Endothelial cell of umbilical vein (primary cell): Measurements from ENCODE around the gene CDH20. TPM values are rescaled to one million over a fixed set of nuclear protein-coding genes. Genes with fewer than 3 reads are reported as not detected.

Source experiments
- BruUV-seq: library from RNA; stranded (reverse); fragments of 400-500 nt; replicated peaks from 2 replicates; lab custom pipeline; 2021; lab: Mats Ljungman, UMichigan
- CTCF ChIA-PET: fragments of 300-600, 350-600 bp; sonication (Branson Sonifier 250); formaldehyde crosslinking; loops from one replicate; lab custom pipeline; 2021; ENCODE audit warnings: antibody characterized with exemption, inconsistent platforms; lab: Charles Lee
- POLR2A ChIA-PET: fragments of 300-600, 350-600 bp; sonication (Branson Sonifier 250); formaldehyde crosslinking; loops from one replicate; lab custom pipeline; 2021; ENCODE audit warnings: antibody characterized with exemption, inconsistent platforms; lab: Charles Lee
- DNase-seq: peaks from one replicate; pipeline ENCODE4 v3.0.0-alpha.2; 2011; ENCODE audit warnings: low read depth, low spot score
- FAIRE-seq: peaks from 2 replicates; lab custom pipeline; 2011; peaks lifted over from hg19 to GRCh38; lab: Jason Lieb, UNC
- H2AFZ ChIP-seq: 2 replicates; pipeline ENCODE4 v1.6.0; 2012; ENCODE audit warnings: low read depth, low read length, control low read depth, inconsistent platforms
- H3K27ac ChIP-seq: 2 replicates; pipeline ENCODE4 v1.5.1; 2011; ENCODE audit warnings: low read depth, mild to moderate bottlenecking, control low read depth, low read length, moderate library complexity; ENCODE audit not compliant: insufficient read depth
- H3K27me3 ChIP-seq, 2 experiments: 2 replicates each; pipeline versions ENCODE4 v1.6.0 to v1.6.1; 2011; ENCODE audit warnings: low read length in 2 of 2, mixed read lengths in 1 of 2; ENCODE audit not compliant: control insufficient read depth in 2 of 2, insufficient read depth in 2 of 2
- H3K36me3 ChIP-seq, 2 experiments: 2 replicates in 1 of 2; 3 replicates in 1 of 2; pipeline ENCODE4 v1.5.1; 2011; ENCODE audit warnings: low read length in 2 of 2, mild to moderate bottlenecking in 1 of 2, moderate library complexity in 1 of 2; ENCODE audit not compliant: control insufficient read depth in 2 of 2, insufficient read depth in 2 of 2; ENCODE audit errors: extremely low read depth in 1 of 2
- H3K4me1 ChIP-seq: 3 replicates; pipeline ENCODE4 v1.5.1; 2011; ENCODE audit warnings: mild to moderate bottlenecking, low read length; ENCODE audit not compliant: control insufficient read depth, insufficient read depth; ENCODE audit errors: extremely low read depth
- H3K4me2 ChIP-seq: 2 replicates; pipeline ENCODE4 v1.6.1; 2011; ENCODE audit warnings: low read length, control low read depth, mixed read lengths; ENCODE audit not compliant: insufficient read depth
- H3K4me3 ChIP-seq, 3 experiments: fragments of 200-600 bp in 1 of 3; sonication (generic), shearing (Covaris generic) in 1 of 3; replicated peaks in 1 of 3; 2 replicates each; pipeline ENCODE4 v1.5.1; 2011 to 2016; ENCODE audit warnings: control low read depth in 3 of 3, low read length in 3 of 3, mild to moderate bottlenecking in 2 of 3, inconsistent platforms in 1 of 3, low read depth in 1 of 3, moderate library complexity in 1 of 3; ENCODE audit not compliant: insufficient read depth in 1 of 3
- H3K79me2 ChIP-seq: 2 replicates; pipeline ENCODE4 v1.6.0; 2012; ENCODE audit warnings: low read length, inconsistent platforms; ENCODE audit not compliant: control insufficient read depth, insufficient read depth
- H3K9ac ChIP-seq: replicated peaks from 2 replicates; pipeline ENCODE3; 2011; ENCODE audit warnings: low read length, control low read depth; ENCODE audit not compliant: insufficient read depth; ENCODE audit errors: extremely low read depth
- H3K9me1 ChIP-seq: replicated peaks from 3 replicates; pipeline ENCODE4 v1.6.0; 2011; ENCODE audit warnings: mild to moderate bottlenecking, low read length; ENCODE audit not compliant: control insufficient read depth, insufficient read depth; ENCODE audit errors: extremely low read depth
- H3K9me3 ChIP-seq: replicated peaks from 2 replicates; pipeline ENCODE4 v1.5.1; 2012; ENCODE audit warnings: low read length, inconsistent platforms; ENCODE audit not compliant: control insufficient read depth, insufficient read depth
- H4K20me1 ChIP-seq: replicated peaks from 2 replicates; pipeline ENCODE3; 2011; ENCODE audit warnings: mild to moderate bottlenecking, low read length; ENCODE audit not compliant: control insufficient read depth, insufficient read depth; ENCODE audit errors: extremely low read depth
- CTCF ChIP-seq, 2 donors: IDR thresholded peaks; 1 replicate in 1 of 2; 2 replicates in 1 of 2; pipeline ENCODE4 v1.5.1; 2011; ENCODE audit warnings: low read length in 2 of 2, mild to moderate bottlenecking in 2 of 2, moderate library complexity in 2 of 2, control low read depth in 1 of 2, inconsistent platforms in 1 of 2, low read depth in 1 of 2; ENCODE audit not compliant: insufficient read depth in 1 of 2; ENCODE audit errors: extremely low read depth in 1 of 2
- EZH2 ChIP-seq: IDR thresholded peaks from 2 replicates; pipeline ENCODE4 v1.6.1; 2012; ENCODE audit warnings: borderline replicate concordance, low read depth, mild to moderate bottlenecking, moderate library complexity, low read length, inconsistent platforms; ENCODE audit not compliant: severe bottlenecking
- FOS ChIP-seq: IDR thresholded peaks from 2 replicates; pipeline ENCODE4 v1.6.1; 2011; ENCODE audit warnings: mild to moderate bottlenecking, low read length, moderate library complexity, borderline replicate concordance; ENCODE audit not compliant: insufficient read depth
- JUN ChIP-seq: IDR thresholded peaks from 2 replicates; pipeline ENCODE4 v1.6.1; 2011; ENCODE audit warnings: borderline replicate concordance, low read depth; ENCODE audit not compliant: insufficient read length, insufficient read depth
- dilution Hi-C: fragments of 300-500 bp; cut with MboI; formaldehyde crosslinking; loops from one replicate; pipeline ENCODE4 v1.15.0; 2019; ENCODE audit warnings: low sequenced_read_pairs; ENCODE audit not compliant: extremely low pct_ligation_motif_present
- intact Hi-C: fragments of 100-400 bp; cut with micrococcal nuclease; formaldehyde crosslinking; loops from one replicate; pipeline ENCODE4 v1.10.0; 2022
- polyA plus RNA-seq, 4 experiments: library from polyadenylated mRNA; depleted of rRNA in 3 of 4; stranded (reverse) in 3 of 4; unstranded in 1 of 4; fragments of >200 nt; gene quantifications; 2 replicates each; pipeline versions ENCODE4 v1.2.1 to v1.2.3, GENCODE V29; 2011 to 2012; ENCODE audit warnings: missing spikeins in 1 of 4
- total RNA-seq: library from RNA; stranded (reverse); gene quantifications from 2 replicates; pipeline ENCODE4 v1.2.3, GENCODE V29; 2021

The CDH20 gene
- total and polyA plus RNA-seq, 2 donors (not counting 3 experiments of a cell fraction or from before 2014, with no cell fraction given), result not detected

- H3K27me3 ChIP-seq, result no peaks in the 10 kb centered on the region
- no peak overlapping the region for H2AFZ ChIP-seq
- intact Hi-C loops, result no loop called here
- POLR2A ChIA-PET, result no interaction called here
- CTCF ChIA-PET, result interaction anchor here (1.4 kb wide), 1 partner anchor 12 kb away, joined by 3 read pairs; no protein-coding TSS in a partner anchor
- H3K79me2 ChIP-seq, result no peaks in the 10 kb centered on the region
- no peak overlapping the region for H3K4me2 ChIP-seq
- dilution Hi-C loops, result no loop called here
- no peaks in the 10 kb centered on the region for H4K20me1 ChIP-seq
- H3K9ac ChIP-seq, result no peak overlapping the region
- FAIRE-seq, result no peak
- no TSS peak for BruUV-seq
- no peaks in the 10 kb centered on the region for H3K9me1 ChIP-seq
- no peaks in the 10 kb centered on the region for H3K9me3 ChIP-seq
- no peak overlapping the region for H3K27ac ChIP-seq
- no peaks in the 10 kb centered on the region for H3K4me1 ChIP-seq
- H3K4me3 ChIP-seq, result no peak overlapping the region
- DNase-seq, result no peak
- no peaks in the 10 kb centered on the region for H3K36me3 ChIP-seq
- peak; percentile 27 for TF ChIP-seq FOS
- TF ChIP-seq EZH2, result no peak
Observed at GRCh38 chr18:61464551-61465142, 131.4 kb downstream of the CDH20 start.

- H3K27ac ChIP-seq, result no peak overlapping the region
- DNase-seq, result no peak
- no peaks in the 10 kb centered on the region for H3K4me1 ChIP-seq
- dilution Hi-C loops, result no loop called here
- no peaks in the 10 kb centered on the region for H3K36me3 ChIP-seq
- no peaks in the 10 kb centered on the region for H4K20me1 ChIP-seq
- no peak overlapping the region for H3K9ac ChIP-seq
- intact Hi-C loops, result no loop called here
- no peaks in the 10 kb centered on the region for H3K27me3 ChIP-seq
- ChIA-PET CTCF (no interaction called here), POLR2A (no interaction called here)
- no peak overlapping the region for H2AFZ ChIP-seq
- H3K9me1 ChIP-seq, result no peaks in the 10 kb centered on the region
- no peaks in the 10 kb centered on the region for H3K9me3 ChIP-seq
- H3K79me2 ChIP-seq, result no peaks in the 10 kb centered on the region
- H3K4me3 ChIP-seq, result no peak overlapping the region
- TF ChIP-seq CTCF (IDR thresholded peaks at IDR 0.05; ENCODE audit: extremely low read depth in 1 of 2, insufficient read depth in 1 of 2, low read depth in 1 of 2, low read length in 2 of 2) (no peak), FOS (no peak), JUN (no peak)
- no peak for FAIRE-seq
- no peak overlapping the region for H3K4me2 ChIP-seq
- BruUV-seq, result no TSS peak
Observed at GRCh38 chr18:61466736-61467135, 133.5 kb downstream of the CDH20 start.
